Measurements from ENCODE around the gene PSMB8. TPM values are rescaled to one million over a fixed set of nuclear protein-coding genes. Genes with fewer than 3 reads are reported as not detected.

PSMB8 gene
- total RNA-seq, 1 experiment from 2014 or later: 0.96 TPM

DNA sequence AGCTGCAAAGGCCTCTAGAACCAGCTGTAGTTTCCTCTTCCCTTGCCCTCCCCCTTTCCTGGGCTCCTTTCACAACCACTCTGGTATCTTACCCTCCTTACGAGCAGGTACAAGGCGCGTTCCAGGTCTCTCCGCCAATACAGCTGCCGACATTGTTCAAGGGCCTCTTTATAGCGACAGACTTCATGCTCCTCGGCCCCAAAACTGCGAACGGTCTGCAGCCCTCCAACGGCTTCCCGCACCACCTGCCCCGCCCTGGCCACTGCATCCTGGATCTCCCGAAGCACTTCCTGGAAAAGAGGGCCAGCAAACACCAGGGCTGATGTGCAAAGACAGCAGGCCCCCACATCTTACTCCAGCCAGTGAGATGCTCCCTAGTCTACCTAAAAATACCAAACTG lies 11.3 kb downstream of the PSMB8 start:
- BruUV-seq (replicated peaks): no TSS peak
- Histone ChIP-seq H3K4me1 (ENCODE audit: control insufficient read depth in 1 of 2, insufficient read depth in 2 of 2, low read length in 2 of 2) (peaks cover 0 to 8% of the 10 kb centered on the region in 2 experiments; a peak in 2 of 4 replicates), H2AFZ (ENCODE audit: low read depth, low read length, poor library complexity, severe bottlenecking) (no peak overlapping the region), H4K20me1 (ENCODE audit: insufficient read depth) (no peaks in the 10 kb centered on the region), H3K4me3 (replicated peaks in 1 of 2; ENCODE audit: low read depth in 1 of 2, low read length in 2 of 2) (no peak overlapping the region), H3K9ac (ENCODE audit: low read length) (no peak overlapping the region), H3K4me2 (ENCODE audit: low read length) (no peak overlapping the region), H3K79me2 (ENCODE audit: insufficient read depth, low read length) (peaks cover 5% of the 10 kb centered on the region; the same call in 1 of the 2 replicates), H3K36me3 (ENCODE audit: control insufficient read depth in 1 of 2, insufficient read depth in 2 of 2, low read length in 2 of 2) (peaks cover 12 to 50% of the 10 kb centered on the region in 2 experiments; a peak in 2 of 4 replicates), H3K27ac (ENCODE audit: low read depth, low read length) (no peak overlapping the region), H3K9me3 (ENCODE audit: control insufficient read depth in 1 of 2, insufficient read depth in 1 of 2, low read depth in 1 of 2, low read length in 2 of 2) (no peaks in the 10 kb centered on the region), H3K27me3 (ENCODE audit: insufficient read depth, low read length) (no peaks in the 10 kb centered on the region), H3K9me2 (ENCODE audit: insufficient read depth) (no peaks in the 10 kb centered on the region)
- RAD21 ChIA-PET (ENCODE audit: low non-redundant PET in 1 of 2, low total read pairs in 2 of 2, uncharacterized antibody in 2 of 2, unreplicated experiment in 2 of 2): no interaction called here
- TF ChIP-seq SP1 (IDR thresholded peaks at IDR 0.05; ENCODE audit: low read depth): no peak
- TF ChIP-seq, protein P1, sequence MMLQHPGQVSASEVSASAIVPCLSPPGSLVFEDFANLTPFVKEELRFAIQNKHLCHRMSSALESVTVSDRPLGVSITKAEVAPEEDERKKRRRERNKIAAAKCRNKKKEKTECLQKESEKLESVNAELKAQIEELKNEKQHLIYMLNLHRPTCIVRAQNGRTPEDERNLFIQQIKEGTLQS (IDR thresholded peaks at IDR 0.05): no peak
- TF ChIP-seq, protein P2, sequence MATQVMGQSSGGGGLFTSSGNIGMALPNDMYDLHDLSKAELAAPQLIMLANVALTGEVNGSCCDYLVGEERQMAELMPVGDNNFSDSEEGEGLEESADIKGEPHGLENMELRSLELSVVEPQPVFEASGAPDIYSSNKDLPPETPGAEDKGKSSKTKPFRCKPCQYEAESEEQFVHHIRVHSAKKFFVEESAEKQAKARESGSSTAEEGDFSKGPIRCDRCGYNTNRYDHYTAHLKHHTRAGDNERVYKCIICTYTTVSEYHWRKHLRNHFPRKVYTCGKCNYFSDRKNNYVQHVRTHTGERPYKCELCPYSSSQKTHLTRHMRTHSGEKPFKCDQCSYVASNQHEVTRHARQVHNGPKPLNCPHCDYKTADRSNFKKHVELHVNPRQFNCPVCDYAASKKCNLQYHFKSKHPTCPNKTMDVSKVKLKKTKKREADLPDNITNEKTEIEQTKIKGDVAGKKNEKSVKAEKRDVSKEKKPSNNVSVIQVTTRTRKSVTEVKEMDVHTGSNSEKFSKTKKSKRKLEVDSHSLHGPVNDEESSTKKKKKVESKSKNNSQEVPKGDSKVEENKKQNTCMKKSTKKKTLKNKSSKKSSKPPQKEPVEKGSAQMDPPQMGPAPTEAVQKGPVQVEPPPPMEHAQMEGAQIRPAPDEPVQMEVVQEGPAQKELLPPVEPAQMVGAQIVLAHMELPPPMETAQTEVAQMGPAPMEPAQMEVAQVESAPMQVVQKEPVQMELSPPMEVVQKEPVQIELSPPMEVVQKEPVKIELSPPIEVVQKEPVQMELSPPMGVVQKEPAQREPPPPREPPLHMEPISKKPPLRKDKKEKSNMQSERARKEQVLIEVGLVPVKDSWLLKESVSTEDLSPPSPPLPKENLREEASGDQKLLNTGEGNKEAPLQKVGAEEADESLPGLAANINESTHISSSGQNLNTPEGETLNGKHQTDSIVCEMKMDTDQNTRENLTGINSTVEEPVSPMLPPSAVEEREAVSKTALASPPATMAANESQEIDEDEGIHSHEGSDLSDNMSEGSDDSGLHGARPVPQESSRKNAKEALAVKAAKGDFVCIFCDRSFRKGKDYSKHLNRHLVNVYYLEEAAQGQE (IDR thresholded peaks at IDR 0.05; ENCODE audit: low read depth): no peak
- CTCF ChIA-PET: no interaction called here
- DNase-seq (ENCODE audit: low read depth, low spot score) (no peak), ATAC-seq (no peak)
- intact Hi-C loops (cut with micrococcal nuclease): no loop called here
- POLR2A ChIA-PET: no interaction called here

DNA sequence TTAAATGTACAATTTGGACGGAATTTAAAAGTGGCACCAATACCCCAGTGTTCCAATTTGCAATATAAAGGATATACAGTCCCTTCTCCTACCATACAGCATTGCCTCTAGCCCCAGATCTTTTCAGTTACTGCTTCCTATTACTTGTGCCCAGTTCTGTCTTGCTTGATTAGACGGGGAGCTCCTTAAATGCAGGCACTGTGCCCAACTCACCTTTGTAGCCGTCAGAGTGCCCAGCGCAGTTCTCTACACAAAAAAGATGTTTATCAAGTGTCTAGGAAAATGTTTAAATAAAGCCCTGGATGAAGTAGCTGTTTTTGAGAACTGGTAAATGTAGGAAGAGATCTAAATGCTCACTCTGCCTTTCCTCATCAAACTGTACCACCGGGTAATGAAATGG lies 12.9 kb downstream of the PSMB8 start:
- RAD21 ChIA-PET (ENCODE audit: low non-redundant PET in 1 of 2, low total read pairs in 2 of 2, uncharacterized antibody in 2 of 2, unreplicated experiment in 2 of 2): no interaction called here
- intact Hi-C loops (cut with micrococcal nuclease): no loop called here
- CTCF ChIA-PET: interaction anchor here (0.8 kb wide), 1 partner anchor 30 kb away, joined by 3 read pairs; no protein-coding TSS in a partner anchor

More for the DNA sequence above, 12.9 kb downstream of the PSMB8 start:
- POLR2A ChIA-PET: no interaction called here
- Histone ChIP-seq H3K36me3 (ENCODE audit: control insufficient read depth in 1 of 2, insufficient read depth in 2 of 2, low read length in 2 of 2) (peaks cover 12 to 50% of the 10 kb centered on the region in 2 experiments; a peak in 2 of 4 replicates), H3K9me3 (ENCODE audit: control insufficient read depth in 1 of 2, insufficient read depth in 1 of 2, low read depth in 1 of 2, low read length in 2 of 2) (no peaks in the 10 kb centered on the region), H3K27ac (ENCODE audit: low read depth, low read length) (no peak overlapping the region), H3K27me3 (ENCODE audit: insufficient read depth, low read length) (no peaks in the 10 kb centered on the region), H3K9ac (ENCODE audit: low read length) (no peak overlapping the region), H2AFZ (ENCODE audit: low read depth, low read length, poor library complexity, severe bottlenecking) (no peak overlapping the region), H3K4me1 (ENCODE audit: control insufficient read depth in 1 of 2, insufficient read depth in 2 of 2, low read length in 2 of 2) (no peaks in the 10 kb centered on the region), H4K20me1 (ENCODE audit: insufficient read depth) (no peaks in the 10 kb centered on the region), H3K4me2 (ENCODE audit: low read length) (no peak overlapping the region), H3K79me2 (ENCODE audit: insufficient read depth, low read length) (no peaks in the 10 kb centered on the region), H3K4me3 (replicated peaks in 1 of 2; ENCODE audit: low read depth in 1 of 2, low read length in 2 of 2) (no peak overlapping the region), H3K9me2 (ENCODE audit: insufficient read depth) (no peaks in the 10 kb centered on the region)
- TF ChIP-seq EGR1 (IDR thresholded peaks at IDR 0.05; ENCODE audit: low read depth) (no peak), CEBPB (IDR thresholded peaks at IDR 0.05; ENCODE audit: low read depth) (no peak), SRF (IDR thresholded peaks at IDR 0.05; ENCODE audit: low read depth) (no peak)
- no peak for ATAC-seq
- BruUV-seq (replicated peaks): no TSS peak
- DNase-seq (ENCODE audit: low read depth, low spot score): no peak

Measured in HCT116 (cell line).